Measurements from ENCODE around the gene SCO2.
"Not testable (repeated sequence)": the region's sequence is repeated elsewhere in the genome, so short reads cannot be mapped to it uniquely, and the experiment has no call there.

Gene SCO2

GRCh38 chr22:50520184-50520583 is 5.2 kb downstream of the SCO2 start:
- not testable (repeated sequence) for DNase-seq (ENCODE audit: low read depth)

- DNase-seq (ENCODE audit: low read depth) = no peak
These were observed 6.2 kb downstream of the SCO2 start for GRCh38 chr22:50519151-50519550.

- DNase-seq (ENCODE audit: low read depth) = no peak
These were observed 6.8 kb downstream of the SCO2 start for GRCh38 chr22:50518606-50519005.

GRCh38 chr22:50517495-50518260 is 7.7 kb downstream of the SCO2 start:
- no peak for DNase-seq (ENCODE audit: low read depth)

GRCh38 chr22:50516891-50517290 is 8.5 kb downstream of the SCO2 start:
- DNase-seq (ENCODE audit: low read depth) = no peak

GRCh38 chr22:50516068-50516467 is 9.3 kb downstream of the SCO2 start:
- DNase-seq (ENCODE audit: low read depth) = no peak

- no peak for DNase-seq (ENCODE audit: low read depth)
These were observed 12.2 kb downstream of the SCO2 start for GRCh38 chr22:50513175-50513574.

- no peak for DNase-seq (ENCODE audit: low read depth)
These were observed 16.5 kb downstream of the SCO2 start for GRCh38 chr22:50508897-50509296.

GRCh38 chr22:50507991-50508884 is 17.2 kb downstream of the SCO2 start, which contains the start of gene NCAPH2:
Gene NCAPH2 (plus strand): TSS chr22:50508224. CDS start chr22:50508338, 114 bp downstream.
- peak; percentile 97 for DNase-seq (ENCODE audit: low read depth)

GRCh38 chr22:50507421-50507990 is 17.9 kb downstream of the SCO2 start, which contains the start of gene LMF2:
Gene LMF2 (minus strand): TSS chr22:50507702. CDS start chr22:50507675, 27 bp downstream.
- DNase-seq (ENCODE audit: low read depth) = peak; percentile 85

- no peak for DNase-seq (ENCODE audit: low read depth)
These were observed 18.6 kb downstream of the SCO2 start for GRCh38 chr22:50506611-50507420.

GRCh38 chr22:50505776-50506610 is 19.4 kb downstream of the SCO2 start:
- no peak for DNase-seq (ENCODE audit: low read depth)

GRCh38 chr22:50505276-50505775 is 20.1 kb downstream of the SCO2 start:
- no peak for DNase-seq (ENCODE audit: low read depth)

GRCh38 chr22:50504369-50505211 is 20.8 kb downstream of the SCO2 start:
- no peak for DNase-seq (ENCODE audit: low read depth)

- DNase-seq (ENCODE audit: low read depth) = no peak
These were observed 21.8 kb downstream of the SCO2 start for GRCh38 chr22:50503475-50504145.

- no peak for DNase-seq (ENCODE audit: low read depth)
These were observed 22.5 kb downstream of the SCO2 start for GRCh38 chr22:50502628-50503474.

- DNase-seq (ENCODE audit: low read depth) = no peak
These were observed 23.3 kb downstream of the SCO2 start for GRCh38 chr22:50502096-50502495.

- no peak for DNase-seq (ENCODE audit: low read depth)
These were observed 24.9 kb downstream of the SCO2 start for GRCh38 chr22:50500452-50500851.
